Panc1 (cell line): ENCODE data around the gene LRPPRC. TPM values are rescaled to one million over a fixed set of nuclear protein-coding genes. Genes with fewer than 3 reads are reported as not detected.

Experiments
- ATAC-seq: fragments of 200-7000 bp; cut with Tn5 transposase; 2 replicates; pipeline ENCODE4 v1.9.1; 2020; ENCODE audit warnings: mild to moderate bottlenecking, moderate library complexity
- BruUV-seq: library from RNA; stranded (reverse); fragments of 400-500 nt; replicated peaks from 2 replicates; lab custom pipeline; 2021; lab: Mats Ljungman, UMichigan
- CTCF ChIA-PET: fragments of 300-600 bp; sonication (Branson Sonifier 250); formaldehyde crosslinking; loops from one replicate; lab custom pipeline; 2022; ENCODE audit warnings: antibody characterized with exemption; lab: Charles Lee
- POLR2A ChIA-PET: fragments of 300-600 bp; sonication (Branson Sonifier 250); formaldehyde crosslinking; loops from one replicate; lab custom pipeline; 2022; ENCODE audit warnings: antibody characterized with exemption; lab: Charles Lee
- DNase-seq: peaks from one replicate; pipeline ENCODE4 v3.0.0-alpha.2; 2010; ENCODE audit warnings: low read depth, low spot score
- H3K27ac ChIP-seq: 2 replicates; pipeline ENCODE4 v1.5.1; 2011; ENCODE audit warnings: mild to moderate bottlenecking, low read length, inconsistent platforms
- H3K27me3 ChIP-seq: fragments of 200-500 bp; sonication (Bioruptor generic); 2 replicates; pipeline ENCODE4 v1.6.0; 2014; ENCODE audit warnings: low read length, inconsistent platforms; ENCODE audit not compliant: control insufficient read depth, insufficient read depth
- H3K36me3 ChIP-seq: fragments of 200-500 bp; sonication (Bioruptor generic); 2 replicates; pipeline ENCODE4 v1.5.1; 2014; ENCODE audit warnings: inconsistent platforms, mild to moderate bottlenecking, low read length, moderate library complexity; ENCODE audit not compliant: control insufficient read depth, insufficient read depth
- H3K4me1 ChIP-seq: 2 replicates; pipeline ENCODE4 v1.5.1; 2011; ENCODE audit warnings: inconsistent platforms, mild to moderate bottlenecking, low read length, moderate library complexity; ENCODE audit not compliant: control insufficient read depth, insufficient read depth
- H3K4me3 ChIP-seq, 2 experiments: 2 replicates each; pipeline ENCODE4 v1.5.1; 2011 to 2012; ENCODE audit warnings: low read depth in 2 of 2, low read length in 2 of 2, mild to moderate bottlenecking in 2 of 2, inconsistent platforms in 1 of 2, moderate library complexity in 1 of 2
- H3K9me3 ChIP-seq: fragments of 200-500 bp; sonication (Bioruptor generic); 2 replicates; pipeline ENCODE4 v1.5.1; 2014; ENCODE audit warnings: low read depth, mild to moderate bottlenecking, inconsistent platforms, low read length, moderate library complexity; ENCODE audit not compliant: control insufficient read depth, insufficient read depth
- CTCF ChIP-seq: fragments of 450-650 bp; IDR thresholded peaks from 2 replicates; pipeline ENCODE4 v1.5.1; 2017; ENCODE audit warnings: mild to moderate bottlenecking
- POLR2AphosphoS5 ChIP-seq: IDR thresholded peaks from 2 replicates; pipeline ENCODE4 v1.6.1; 2012; ENCODE audit warnings: mild to moderate bottlenecking, low read depth, low read length, moderate library complexity
- REST ChIP-seq, 2 experiments: IDR thresholded peaks; 2 replicates each; pipeline ENCODE4 v1.6.1; 2011 to 2012; ENCODE audit warnings: low read depth in 2 of 2, control low read depth in 1 of 2, low read length in 1 of 2, mild to moderate bottlenecking in 1 of 2, moderate library complexity in 1 of 2; ENCODE audit not compliant: insufficient read depth in 1 of 2
- TCF7L2 ChIP-seq: IDR thresholded peaks from 2 replicates; pipeline ENCODE4 v1.6.1; 2011; ENCODE audit warnings: mild to moderate bottlenecking, low read depth, low read length, inconsistent platforms
- in situ Hi-C: cut with HindIII; loops from 2 replicates; pipeline ENCODE4 v1.10.0; 2016; ENCODE audit warnings: low sequenced_read_pairs, low pct_unique_long_range_greater_than_20kb
- intact Hi-C: fragments of 100-400 bp; cut with micrococcal nuclease; formaldehyde crosslinking; loops from one replicate; pipeline ENCODE4 v1.10.0; 2022; ENCODE audit not compliant: unreplicated experiment
- total RNA-seq: library from RNA; stranded (reverse); gene quantifications from one replicate; pipeline ENCODE4 v1.2.1, GENCODE V29; 2021; ENCODE audit not compliant: unreplicated experiment

Gene LRPPRC
- total RNA-seq, 1 experiment from 2014 or later: 207 TPM

- no peaks in the 10 kb centered on the region for H3K9me3 ChIP-seq
- CTCF ChIA-PET: interaction anchor here (0.6 to 1.5 kb wide), 11 partner anchors 17 to 896 kb away, joined by 3 to 9 read pairs (median 4); no protein-coding TSS in a partner anchor
- intact Hi-C loops: loop anchor here (5.0 to 10.0 kb wide), 3 partner anchors 298 to 910 kb away; no protein-coding TSS in a partner anchor
- H3K4me1 ChIP-seq: 0 out of 2 replicates have a peak, but pooled peaks cover 4% of the 10 kb centered on the region
- peak; percentile 68 for DNase-seq
- H3K36me3 ChIP-seq: no peaks in the 10 kb centered on the region
- in situ Hi-C loops: no loop called here
- peak; percentile 100 for ATAC-seq
- no peak overlapping the region for H3K4me3 ChIP-seq
- H3K27me3 ChIP-seq: no peaks in the 10 kb centered on the region
- POLR2A ChIA-PET: interaction anchor here (0.6 kb wide), 1 partner anchor 311 kb away, joined by 3 read pairs; no protein-coding TSS in a partner anchor
- BruUV-seq: no TSS peak
- peak overlapping the region; percentile 67 for H3K27ac ChIP-seq
- TF ChIP-seq CTCF: peak; percentile 92
- no peak for TF ChIP-seq TCF7L2
- TF ChIP-seq POLR2AphosphoS5: no peak
- TF ChIP-seq REST (IDR thresholded peaks at IDR 0.05; ENCODE audit: insufficient read depth in 1 of 2, low read depth in 2 of 2, low read length in 1 of 2): no peak
Measured at GRCh38 chr2:44044281-44044720, 48.5 kb upstream of the LRPPRC start.

GRCh38 chr2:44040365-44040764 lies 44.6 kb upstream of the LRPPRC start:
- CTCF ChIA-PET: no interaction called here

More at GRCh38 chr2:44040365-44040764, 44.6 kb upstream of the LRPPRC start:
- H3K4me1 ChIP-seq: 0 out of 2 replicates have a peak, but pooled peaks cover 4% of the 10 kb centered on the region
- no peak overlapping the region for H3K27ac ChIP-seq
- in situ Hi-C loops: no loop called here
- H3K36me3 ChIP-seq: no peaks in the 10 kb centered on the region
- ATAC-seq: no peak
- no peaks in the 10 kb centered on the region for H3K27me3 ChIP-seq
- no peaks in the 10 kb centered on the region for H3K9me3 ChIP-seq
- POLR2A ChIA-PET: no interaction called here
- intact Hi-C loops: loop anchor here (5.0 to 10.0 kb wide), 3 partner anchors 302 to 914 kb away; no protein-coding TSS in a partner anchor
- no peak for DNase-seq
- no TSS peak for BruUV-seq
- no peak overlapping the region for H3K4me3 ChIP-seq
- TF ChIP-seq POLR2AphosphoS5 (no peak), TCF7L2 (no peak), REST (IDR thresholded peaks at IDR 0.05; ENCODE audit: insufficient read depth in 1 of 2, low read depth in 2 of 2, low read length in 1 of 2) (no peak)
